HepG2 (cell line): ENCODE data around the gene C6orf136. TPM values are rescaled to one million over a fixed set of nuclear protein-coding genes. Genes with fewer than 3 reads are reported as not detected.

ENCODE experiments used
- AKNA ChIP-seq: sonication (generic); formaldehyde crosslinking; IDR thresholded peaks from 2 replicates; pipeline ENCODE4 v1.4.0; 2020; ENCODE audit warnings: missing genetic modification reagents, borderline replicate concordance
- CREM ChIP-seq, 2 experiments: sonication (generic) in 1 of 2; formaldehyde crosslinking in 1 of 2; IDR thresholded peaks; 2 replicates each; pipeline versions ENCODE4 v1.4.0 to v1.6.1; 2016 to 2020; ENCODE audit warnings: antibody characterized with exemption in 1 of 2, mild to moderate bottlenecking in 1 of 2, missing genetic modification reagents in 1 of 2
- DR1 ChIP-seq: sonication (generic); formaldehyde crosslinking; IDR thresholded peaks from 2 replicates; pipeline ENCODE4 v1.8.0; 2021; ENCODE audit warnings: mild to moderate bottlenecking, missing genetic modification reagents, inconsistent platforms
- FOXP1 ChIP-seq, 2 experiments: fragments of 450-650 bp in 1 of 2; IDR thresholded peaks; 2 replicates each; pipeline ENCODE4 v1.6.1; 2017 to 2018; ENCODE audit warnings: antibody characterized with exemption in 1 of 2
- GLI4 ChIP-seq: sonication (generic); formaldehyde crosslinking; IDR thresholded peaks from 2 replicates; pipeline ENCODE4 v1.5.1; 2020; ENCODE audit warnings: missing genetic modification reagents, mild to moderate bottlenecking, moderate library complexity, borderline replicate concordance
- HHEX ChIP-seq: IDR thresholded peaks from 2 replicates; pipeline ENCODE4 v1.6.1; 2016; ENCODE audit warnings: control low read depth
- PRMT3 ChIP-seq: sonication (generic); formaldehyde crosslinking; IDR thresholded peaks from 2 replicates; pipeline ENCODE4 v1.8.1; 2022; ENCODE audit warnings: low read depth, mild to moderate bottlenecking, moderate library complexity, missing genetic modification reagents, borderline replicate concordance
- RERE ChIP-seq: IDR thresholded peaks from 2 replicates; pipeline ENCODE4 v1.6.1; 2016; ENCODE audit warnings: low read depth, missing genetic modification reagents, missing compliant biosample characterization
- REXO4 ChIP-seq: sonication (generic); formaldehyde crosslinking; IDR thresholded peaks from 2 replicates; pipeline ENCODE4 v1.8.0; 2022; ENCODE audit warnings: missing genetic modification reagents, mild to moderate bottlenecking, borderline replicate concordance
- SIN3A ChIP-seq: IDR thresholded peaks from 2 replicates; pipeline ENCODE4 v1.6.1; 2011; ENCODE audit warnings: low read depth, mild to moderate bottlenecking, control low read depth, low read length, borderline replicate concordance
- SSRP1 ChIP-seq: IDR thresholded peaks from 2 replicates; pipeline ENCODE4 v1.6.1; 2016; ENCODE audit warnings: control low read depth
- TGIF2 ChIP-seq: IDR thresholded peaks from 2 replicates; pipeline ENCODE4 v1.6.1; 2016; ENCODE audit warnings: control low read depth, missing compliant biosample characterization
- ZBTB7B ChIP-seq: sonication (generic); formaldehyde crosslinking; IDR thresholded peaks from 2 replicates; pipeline ENCODE4 v1.4.0; 2020; ENCODE audit warnings: missing genetic modification reagents
- ZFAT ChIP-seq: sonication (generic); formaldehyde crosslinking; conservative IDR thresholded peaks from 2 replicates; pipeline ENCODE4 v1.8.1; 2023; ENCODE audit warnings: missing genetic modification reagents, inconsistent platforms
- ZMYM2 ChIP-seq: sonication (generic); formaldehyde crosslinking; IDR thresholded peaks from 2 replicates; pipeline ENCODE4 v1.8.0; 2022; ENCODE audit warnings: mild to moderate bottlenecking, missing genetic modification reagents
- ZNF816 ChIP-seq: sonication (generic); formaldehyde crosslinking; IDR thresholded peaks from 2 replicates; pipeline ENCODE4 v1.8.0; 2022; ENCODE audit warnings: missing genetic modification reagents, mild to moderate bottlenecking, borderline replicate concordance
- ZNF839 ChIP-seq: sonication (generic); formaldehyde crosslinking; IDR thresholded peaks from 2 replicates; pipeline ENCODE4 v1.4.0; 2020; ENCODE audit warnings: missing genetic modification reagents, mild to moderate bottlenecking, borderline replicate concordance
- ZSCAN9 ChIP-seq: IDR thresholded peaks from 2 replicates; pipeline ENCODE4 v1.6.1; 2016; ENCODE audit warnings: borderline replicate concordance
- polyA plus RNA-seq, 8 experiments: library from polyadenylated mRNA; depleted of rRNA in 3 of 8; stranded (reverse) in 7 of 8; unstranded in 1 of 8; fragments of >200 nt; fragmentation: Illumina TruSeq in 4 of 8; extraction: Trizol in 4 of 8; gene quantifications; 2 replicates each; pipeline versions ENCODE4 v1.2.1 to v1.2.3, GENCODE V29; 2011 to 2016; ENCODE audit warnings: low read depth in 4 of 8, missing spikeins in 1 of 8, mixed read lengths in 1 of 8; ENCODE audit not compliant: insufficient read depth in 1 of 8
- total RNA-seq, 5 experiments: library from RNA; depleted of rRNA; stranded (reverse); fragments of >200 nt; fragmentation: Illumina TruSeq; extraction: Trizol; gene quantifications; 2 replicates each; pipeline ENCODE4 v1.2.3, GENCODE V29; 2016; ENCODE audit warnings: low read depth in 1 of 5

Gene C6orf136
- total and polyA plus RNA-seq, 2 of the 13 experiments (the other 11 are each of a cell fraction or from before 2014, with no cell fraction given): 12.0 to 26.2 TPM

GRCh38 chr6:30647242-30648116, 546 bp downstream of the C6orf136 start (continued):
- TF ChIP-seq RERE (CRISPR knock-in tag) (no peak), TGIF2 (CRISPR knock-in tag) (peak; percentile 63; the same call in 1 of the 2 replicates), CREM (IDR thresholded peaks at IDR 0.05) (no peak), CREM (CRISPR knock-in tag; IDR thresholded peaks at IDR 0.05) (peak; percentile 43; the same call in 1 of the 2 replicates), ZFAT (0 out of 2 replicates have a peak, but pooled peaks have one; percentile 77), ZBTB7B (peak; percentile 95), ZMYM2 (CRISPR knock-in tag) (peak; percentile 87; the same call in 1 of the 2 replicates), DR1 (peak; percentile 90), ZNF839 (peak; percentile 87; the same call in 1 of the 2 replicates), HHEX (no peak), SIN3A (peak; percentile 64; the same call in 1 of the 2 replicates), REXO4 (CRISPR knock-in tag) (no peak), ZSCAN9 (CRISPR knock-in tag) (peak; percentile 11; the same call in 1 of the 2 replicates), AKNA (CRISPR knock-in tag) (no peak; the same call in none of the 2 replicates), ZNF816 (CRISPR knock-in tag) (peak; percentile 85; the same call in 1 of the 2 replicates), FOXP1 (IDR thresholded peaks at IDR 0.05) (no peak), FOXP1 (CRISPR knock-in tag; IDR thresholded peaks at IDR 0.05) (peak; percentile 11; the same call in 1 of the 2 replicates), GLI4 (CRISPR knock-in tag) (peak; percentile 99), PRMT3 (CRISPR knock-in tag) (0 out of 2 replicates have a peak, but pooled peaks have one; percentile 66), SSRP1 (CRISPR knock-in tag) (no peak)
